GM19324 (cell line): ENCODE results near the gene MME.

Experiments
- ATAC-seq: cut with Tn5 transposase; IDR thresholded peaks from one replicate; pipeline ENCODE4 v1.9.1; 2021; ENCODE audit warnings: mild to moderate bottlenecking, moderate library complexity; ENCODE audit not compliant: unreplicated experiment, low FRiP score

The MME gene

GRCh38 chr3:155079746-155080487 lies at the start of gene MME:
Gene MME (plus strand): TSS chr3:155080319. CDS start chr3:155084168, 3,849 bp downstream.
- no peak for ATAC-seq

- ATAC-seq: no peak
Measured at GRCh38 chr3:155031186-155031585, 48.9 kb upstream of the MME start.

GRCh38 chr3:155032918-155033317 lies 47.2 kb upstream of the MME start:
- no peak for ATAC-seq

GRCh38 chr3:155034786-155035185 lies 45.3 kb upstream of the MME start:
- ATAC-seq: no peak

DNA sequence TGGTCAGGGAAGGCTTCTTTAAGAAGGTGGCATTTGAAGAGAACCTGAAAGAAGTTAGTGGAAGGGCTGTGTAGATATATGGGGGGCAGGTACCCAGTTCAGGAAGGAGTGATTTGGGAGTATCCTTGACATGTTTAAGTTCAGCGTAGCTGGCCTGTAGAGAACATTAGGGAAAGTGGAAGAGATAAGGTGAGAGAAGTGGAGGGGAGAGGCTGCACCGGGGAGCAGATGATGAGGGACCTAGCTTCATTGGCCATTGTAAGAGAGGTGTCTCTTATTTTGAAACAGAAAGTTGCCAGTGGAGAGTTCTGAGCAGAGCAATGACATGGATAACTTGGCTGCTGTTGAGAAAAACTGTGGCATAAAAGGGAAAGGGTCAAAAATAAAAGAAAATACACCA lies 44.6 kb upstream of the MME start:
- no peak for ATAC-seq

DNA sequence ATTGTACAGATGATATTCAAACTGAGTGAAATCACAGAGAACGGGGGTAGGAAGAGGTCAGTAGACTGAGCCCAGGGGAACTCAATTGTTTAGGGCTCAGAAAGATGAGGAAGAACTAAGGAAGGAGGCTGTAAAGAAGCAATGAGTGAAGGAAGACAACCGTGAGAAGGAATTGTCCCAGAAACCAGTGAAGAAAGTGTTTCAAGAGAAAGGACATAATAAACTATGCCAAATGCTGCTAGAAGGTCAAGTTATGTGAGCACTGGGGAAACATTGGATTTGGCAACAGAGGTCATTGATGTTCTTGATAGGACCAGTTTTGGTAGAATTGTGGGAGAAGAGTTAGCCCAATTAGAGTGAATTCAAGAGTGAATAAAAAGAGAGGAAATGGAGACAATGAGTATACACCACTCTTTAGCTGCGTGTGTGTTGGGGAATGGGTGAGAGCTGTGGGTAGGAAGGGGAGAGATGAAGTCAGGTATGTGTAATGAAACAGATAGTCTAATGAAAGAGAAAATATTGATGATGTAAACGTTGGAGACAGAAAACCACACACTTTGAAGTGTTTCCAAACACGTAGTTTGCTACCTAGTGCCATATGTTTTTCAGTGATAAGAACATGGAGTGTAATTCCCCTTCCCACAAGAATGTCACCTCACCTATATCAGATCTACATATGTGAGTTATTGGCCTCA lies 42.5 kb upstream of the MME start:
- no peak for ATAC-seq

- no peak for ATAC-seq
Measured at GRCh38 chr3:155038203-155038554, 41.9 kb upstream of the MME start.

DNA sequence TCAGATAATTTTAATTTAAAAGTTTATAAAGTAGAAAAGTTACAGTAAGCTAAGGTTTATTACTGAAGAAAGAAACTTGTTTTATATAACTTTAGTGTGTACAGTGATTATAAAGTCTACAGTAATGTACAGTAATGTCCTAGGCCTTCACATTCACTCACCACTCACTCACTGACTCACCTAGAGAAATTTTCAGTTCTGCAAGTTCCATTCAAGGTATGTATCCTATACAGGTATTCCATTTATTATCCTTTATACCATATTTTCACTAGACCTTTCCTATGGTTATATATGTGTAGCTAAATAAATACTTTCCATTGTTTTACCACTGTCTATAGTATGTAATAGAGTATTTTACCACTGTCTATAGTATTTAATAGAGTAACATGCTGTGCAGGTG lies 33.2 kb upstream of the MME start:
- no peak for ATAC-seq

DNA sequence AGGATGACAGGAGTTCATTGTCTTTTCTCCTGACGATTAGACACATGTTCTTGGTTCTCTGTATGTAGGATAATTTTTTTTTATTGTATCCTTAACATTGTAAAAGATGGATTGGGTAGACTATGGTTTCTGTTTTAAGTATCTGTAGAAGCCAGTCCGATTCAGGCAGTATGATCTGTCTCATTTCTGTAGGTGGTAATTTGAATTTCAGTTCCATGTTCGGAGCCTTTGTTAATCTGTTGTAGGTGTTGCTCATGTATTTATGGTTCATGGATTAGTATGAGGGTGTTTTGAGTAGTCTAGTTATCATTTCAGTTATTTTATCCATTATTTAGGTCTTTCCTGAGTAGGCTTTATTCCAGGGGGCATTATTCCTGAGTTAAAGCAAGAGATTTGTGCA lies 32.4 kb upstream of the MME start:
- no peak for ATAC-seq

DNA sequence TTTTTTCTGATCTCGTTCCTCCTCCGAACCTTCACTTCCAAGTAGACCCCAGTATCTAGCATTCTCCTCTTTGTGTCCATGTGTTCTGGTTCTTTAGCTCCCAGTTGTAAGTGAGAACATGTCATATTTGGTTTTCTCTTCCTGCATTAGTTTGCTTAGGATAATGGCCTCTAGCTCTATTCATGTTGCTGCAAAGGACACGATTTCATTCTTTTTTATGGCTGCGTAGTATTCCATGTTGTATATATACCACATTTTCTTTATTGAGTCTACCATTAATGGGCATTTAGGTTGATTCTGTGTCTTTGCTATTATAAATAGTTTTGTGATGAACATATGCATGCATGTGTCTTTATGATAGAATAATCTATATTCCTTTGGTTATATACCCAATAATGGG lies 30.2 kb upstream of the MME start:
- no peak for ATAC-seq

DNA sequence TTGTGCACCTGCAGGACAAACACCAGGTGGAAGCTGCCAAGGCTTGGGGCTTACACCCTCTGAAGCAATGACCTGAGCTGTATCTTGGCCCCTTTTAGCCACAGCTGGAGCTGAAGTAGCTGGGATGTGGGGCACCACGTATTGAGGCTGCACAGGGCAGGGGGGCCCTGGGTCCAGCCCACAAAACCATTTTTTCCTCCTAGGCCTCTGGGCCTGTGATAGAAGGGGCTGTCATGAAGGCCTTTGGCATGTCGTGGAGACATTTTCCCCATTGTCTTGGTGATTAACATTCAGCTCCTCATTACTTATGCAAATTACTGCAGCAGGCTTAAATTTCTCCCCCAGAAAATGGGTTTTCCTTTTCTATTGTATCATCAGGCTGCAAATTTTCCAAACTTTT lies 27.6 kb upstream of the MME start:
- no peak for ATAC-seq

DNA sequence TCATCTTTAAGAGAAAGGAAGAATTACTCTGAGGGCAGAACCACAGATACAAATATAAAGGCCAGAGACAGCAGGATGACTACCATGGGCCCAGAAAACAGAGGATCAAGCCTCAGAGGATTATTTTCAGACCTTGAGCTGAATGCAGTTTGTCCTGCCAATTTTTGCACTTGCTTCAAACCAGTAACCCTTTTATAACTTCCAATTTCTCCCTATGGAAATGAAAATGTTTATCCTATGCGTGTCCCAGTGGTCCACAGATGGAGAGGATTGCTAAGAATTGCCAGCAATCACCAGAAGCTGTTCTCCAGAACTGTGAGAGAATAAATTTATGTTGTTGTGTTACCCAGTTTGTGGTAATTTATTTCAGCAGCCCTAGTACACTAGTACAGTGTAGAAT lies 26.4 kb upstream of the MME start:
- no peak for ATAC-seq

DNA sequence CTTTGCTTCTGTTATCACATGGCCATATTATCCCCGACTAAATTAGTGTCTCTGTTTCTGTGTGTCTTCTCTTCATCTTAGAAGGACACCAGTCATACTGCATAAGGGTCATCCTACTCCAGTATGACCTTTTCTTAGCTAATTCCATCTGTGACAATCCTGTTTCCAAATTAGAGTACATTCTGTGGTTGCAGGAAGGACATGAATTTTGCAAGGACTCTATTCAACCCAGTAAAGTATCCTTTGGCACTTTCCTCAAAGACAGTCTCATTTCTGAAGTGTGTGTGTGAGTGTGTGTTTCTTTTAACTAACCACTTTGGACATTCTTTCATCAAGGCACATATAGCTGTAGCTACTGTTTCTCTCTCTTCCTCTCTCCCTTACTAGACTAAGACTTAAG lies 15.2 kb upstream of the MME start:
- ATAC-seq: no peak

- no peak for ATAC-seq
Measured at GRCh38 chr3:155065537-155065936, 14.6 kb upstream of the MME start.

GRCh38 chr3:155069729-155070128 lies 10.4 kb upstream of the MME start:
- ATAC-seq: no peak

DNA sequence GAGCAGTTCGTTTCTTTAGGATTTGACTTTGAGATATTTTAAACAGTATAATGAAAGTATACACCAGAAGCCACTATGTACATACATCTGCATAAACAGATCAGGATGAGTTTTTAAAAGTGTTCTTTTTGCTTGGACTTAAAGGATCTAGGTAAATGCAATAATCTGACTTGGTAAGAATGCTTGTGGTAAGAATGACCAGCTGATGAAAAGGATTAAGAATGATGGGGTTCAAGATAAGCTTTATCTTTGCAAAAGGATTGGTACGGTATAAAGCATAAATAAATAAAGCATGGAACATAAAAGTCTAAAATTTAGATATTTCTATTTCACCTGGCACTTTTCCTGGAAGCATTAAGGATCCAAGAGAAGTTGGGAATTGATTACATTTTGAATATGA lies 9.8 kb upstream of the MME start:
- no peak for ATAC-seq

DNA sequence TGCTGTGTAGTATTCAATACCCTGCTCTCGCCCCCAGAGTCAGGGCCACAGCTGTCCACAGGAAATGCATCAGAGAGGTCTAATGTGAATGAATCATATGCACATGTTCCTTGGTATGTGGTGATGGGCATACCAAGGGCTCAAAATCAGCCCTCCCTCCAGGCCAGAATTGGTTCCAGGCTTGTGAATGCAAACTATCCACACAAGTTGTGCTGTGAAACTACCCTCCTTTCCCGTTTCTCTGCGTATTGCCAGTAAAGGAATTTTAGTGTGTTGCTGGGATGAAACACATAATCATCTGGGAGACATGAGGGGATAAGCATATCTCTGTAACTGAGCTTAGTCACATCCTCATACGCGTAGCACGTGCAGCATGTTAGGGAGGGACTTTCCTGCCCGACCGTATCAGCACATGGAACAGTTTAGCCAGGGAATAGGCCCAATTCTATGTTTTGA lies 9.2 kb upstream of the MME start:
- no peak for ATAC-seq

DNA sequence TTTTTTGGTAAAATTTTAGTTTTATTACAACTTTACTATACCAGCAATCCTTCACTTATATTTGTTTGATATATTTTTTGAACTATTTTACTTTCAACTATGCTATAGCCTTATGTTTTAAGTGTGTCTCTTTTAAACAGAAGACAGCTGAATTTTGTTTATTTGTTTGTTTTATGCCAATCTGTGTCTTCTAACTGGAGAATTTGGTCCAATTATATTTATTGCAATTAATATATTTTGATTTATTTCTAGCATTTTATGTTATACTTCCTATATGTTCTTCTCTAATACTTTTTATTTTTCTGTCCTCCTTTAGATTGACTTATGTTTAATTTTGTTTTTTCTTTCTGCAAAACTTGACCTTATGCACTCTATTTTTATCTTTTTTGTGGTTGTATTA lies 4.9 kb upstream of the MME start:
- no peak for ATAC-seq

DNA sequence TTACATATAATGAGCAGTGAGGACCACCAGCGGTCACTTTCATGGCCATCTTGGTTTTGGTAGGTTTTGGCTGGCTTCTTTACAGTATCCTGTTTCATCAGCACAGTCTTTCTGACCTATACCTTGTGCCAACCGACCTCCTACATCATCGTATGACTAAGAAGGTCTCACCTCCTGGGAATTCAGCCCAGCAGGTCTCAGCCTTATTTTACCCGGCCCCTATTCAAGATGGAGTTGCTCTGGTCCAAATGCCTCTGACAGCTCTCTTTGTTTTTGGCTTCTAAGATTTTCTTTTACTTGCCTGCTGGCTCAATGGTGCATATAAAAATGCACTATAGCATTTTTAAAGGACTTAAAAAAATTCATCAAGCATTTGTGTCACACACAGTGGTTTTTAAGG lies 3.2 kb upstream of the MME start:
- ATAC-seq: no peak

DNA sequence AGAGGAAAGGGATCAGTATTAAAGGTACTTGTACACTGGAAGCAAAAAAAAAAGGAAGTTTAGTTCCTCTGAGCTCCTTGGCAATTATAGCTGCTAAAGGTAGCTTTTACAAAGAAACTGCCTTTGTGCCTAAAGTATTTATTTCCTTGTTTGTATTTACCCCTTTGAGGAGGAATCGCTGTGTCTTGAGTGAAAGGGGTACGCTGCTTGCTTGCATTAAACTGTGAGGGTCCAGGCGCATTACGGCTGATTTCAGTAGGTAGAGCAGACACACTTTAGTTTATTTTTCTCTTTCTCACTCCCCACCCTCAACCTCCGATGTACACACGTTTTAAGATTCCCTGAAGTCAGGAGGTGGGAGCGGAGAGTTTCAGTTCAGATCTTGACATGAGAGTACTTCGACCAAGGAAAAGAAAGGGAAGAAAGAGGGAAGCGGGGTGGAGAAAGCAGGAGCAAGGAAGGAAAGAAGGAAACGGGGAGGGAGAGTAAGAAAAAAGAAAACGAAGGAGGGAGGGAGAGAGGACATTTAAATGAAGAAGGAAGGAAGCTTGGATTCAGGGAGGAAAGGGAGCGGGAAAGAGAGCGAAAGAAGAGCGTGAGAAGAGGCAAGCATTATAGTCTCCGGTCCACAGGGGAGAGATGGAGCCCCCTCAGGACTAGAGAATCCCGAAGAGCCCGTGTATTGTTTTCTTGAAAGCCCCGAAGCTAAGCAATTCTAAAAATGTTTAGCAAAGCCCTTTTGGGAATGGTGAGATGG lies 1.2 kb upstream of the MME start:
- ATAC-seq: no peak

- no peak for ATAC-seq
Measured at GRCh38 chr3:155079468-155079745, 712 bp upstream of the MME start.

DNA sequence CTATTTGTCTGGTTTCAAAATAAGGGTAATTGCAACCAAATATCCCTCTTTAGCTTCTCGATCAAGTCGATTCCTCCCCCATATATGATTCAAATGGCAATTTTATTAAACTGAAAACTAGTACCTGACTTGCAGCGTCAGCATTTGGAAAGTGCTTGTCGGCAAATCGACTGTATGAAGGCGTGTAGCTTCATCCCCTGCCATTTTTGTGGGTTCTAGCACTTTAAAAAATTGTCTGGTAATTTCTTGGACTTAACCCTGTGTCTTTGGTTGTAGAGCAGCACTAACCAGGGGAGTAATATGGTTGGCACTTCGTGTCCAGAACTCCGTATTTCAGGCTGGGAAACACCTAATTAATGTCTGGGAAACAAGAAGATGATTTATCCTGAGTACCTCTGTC lies 573 bp downstream of the MME start:
- no peak for ATAC-seq
